ENCODE measurements around the gene NFATC3. TPM values are rescaled to one million over a fixed set of nuclear protein-coding genes. Genes with fewer than 3 reads are reported as not detected.
A peak's percentile ranks its signal among the peaks of the same experiment; 100 is the strongest.
"Not testable (repeated sequence)": the region's sequence is repeated elsewhere in the genome, so short reads cannot be mapped to it uniquely, and the experiment has no call there.

The NFATC3 gene
- polyA plus RNA-seq, 3 donors: 14.3 to 21.8 (median 15.8) TPM

GRCh38 chr16:68105611-68106010, 20.4 kb downstream of the NFATC3 start:
- H3K4me2 ChIP-seq (replicated peaks; ENCODE audit: extremely low read depth, low read length, poor library complexity, severe bottlenecking): no peak overlapping the region
- peaks cover 100% of the 10 kb centered on the region for H3K79me2 ChIP-seq (ENCODE audit: insufficient read depth, low read length)
- H3K4me1 ChIP-seq (ENCODE audit: control insufficient read depth in 1 of 2, insufficient read depth in 2 of 2, low read length in 2 of 2): no peaks in the 10 kb centered on the region
- intact Hi-C loops (cut with micrococcal nuclease): no loop called here
- no peak overlapping the region for H3K27ac ChIP-seq (ENCODE audit: low read depth in 1 of 2, low read length in 2 of 2)
- H2AFZ ChIP-seq (ENCODE audit: insufficient read depth, low read depth, low read length, poor library complexity, severe bottlenecking): no peak overlapping the region
- peaks cover 7 to 26% of the 10 kb centered on the region in 2 donors for H3K36me3 Mint-ChIP-seq
- H3K9ac ChIP-seq (ENCODE audit: insufficient read depth, low read length, poor library complexity, severe bottlenecking): no peak overlapping the region
- WGBS (ENCODE audit: insufficient coverage): no CpG with 5 or more reads among the region's 3 CpGs
- DNase-seq: no peak
- H4K20me1 ChIP-seq (ENCODE audit: insufficient read depth, low read length): peaks cover 92% of the 10 kb centered on the region
- no peaks in the 10 kb centered on the region for H3K27me3 ChIP-seq (ENCODE audit: control insufficient read depth in 2 of 2, insufficient read depth in 2 of 2, low read length in 2 of 2)
- no peaks in the 10 kb centered on the region for H3K27me3 Mint-ChIP-seq (ENCODE audit: low read depth in 3 of 3)
- TF ChIP-seq CTCF (IDR thresholded peaks at IDR 0.05): no peak
- peaks cover 21% of the 10 kb centered on the region for H3K4me1 Mint-ChIP-seq
- peaks cover 11 to 17% of the 10 kb centered on the region in 2 donors for H3K9me3 ChIP-seq (replicated peaks in 1 of 2; ENCODE audit: control insufficient read depth in 1 of 2, insufficient read depth in 1 of 2, low read length in 2 of 2)
- no peak overlapping the region for H3K4me3 Mint-ChIP-seq
- no peak overlapping the region for H3K27ac Mint-ChIP-seq
- H3K4me3 ChIP-seq (replicated peaks in 1 of 3; ENCODE audit: low read depth in 2 of 3, low read length in 3 of 3): no peak overlapping the region
- peaks cover 24 to 41% (median 32%) of the 10 kb centered on the region in 7 donors for H3K9me3 Mint-ChIP-seq
- H3K36me3 ChIP-seq (replicated peaks in 1 of 2; ENCODE audit: control insufficient read depth in 1 of 2, insufficient read depth in 2 of 2, low read length in 2 of 2): no peaks in the 10 kb centered on the region

GRCh38 chr16:68107230-68107928, 22.2 kb downstream of the NFATC3 start:
- H3K27me3 Mint-ChIP-seq (ENCODE audit: low read depth in 3 of 3); H3K4me2 ChIP-seq (replicated peaks; ENCODE audit: extremely low read depth, low read length, poor library complexity, severe bottlenecking); H3K27me3 ChIP-seq (ENCODE audit: control insufficient read depth in 2 of 2, insufficient read depth in 2 of 2, low read length in 2 of 2); H3K27ac ChIP-seq (ENCODE audit: low read depth in 1 of 2, low read length in 2 of 2); H3K9ac ChIP-seq (ENCODE audit: insufficient read depth, low read length, poor library complexity, severe bottlenecking); H3K4me3 ChIP-seq (replicated peaks in 1 of 3; ENCODE audit: low read depth in 2 of 3, low read length in 3 of 3); intact Hi-C loops (cut with micrococcal nuclease); H3K4me1 ChIP-seq (ENCODE audit: control insufficient read depth in 1 of 2, insufficient read depth in 2 of 2, low read length in 2 of 2); H3K4me3 Mint-ChIP-seq; H2AFZ ChIP-seq (ENCODE audit: insufficient read depth, low read depth, low read length, poor library complexity, severe bottlenecking); H3K36me3 ChIP-seq (replicated peaks in 1 of 2; ENCODE audit: control insufficient read depth in 1 of 2, insufficient read depth in 2 of 2, low read length in 2 of 2); DNase-seq: not testable (repeated sequence)
- Mint-ChIP-seq H3K36me3 (peaks cover 10 to 20% of the 10 kb centered on the region in 2 donors), H3K27ac (peak overlapping the region in 1 of 7 donors; percentile 74), H3K4me1 (peaks cover 22% of the 10 kb centered on the region), H3K9me3 (peaks cover 30 to 51% (median 39%) of the 10 kb centered on the region in 7 donors)
- peaks cover 100% of the 10 kb centered on the region for H3K79me2 ChIP-seq (ENCODE audit: insufficient read depth, low read length)
- whole genome bisulfite sequencing (ENCODE audit: insufficient coverage): 100% methylated on average over 1 of the region's 9 CpGs
- peaks cover 92% of the 10 kb centered on the region for H4K20me1 ChIP-seq (ENCODE audit: insufficient read depth, low read length)
- peaks cover 11 to 17% of the 10 kb centered on the region in 2 donors for H3K9me3 ChIP-seq (replicated peaks in 1 of 2; ENCODE audit: control insufficient read depth in 1 of 2, insufficient read depth in 1 of 2, low read length in 2 of 2)

GRCh38 chr16:68109156-68109555, 24.0 kb downstream of the NFATC3 start:
- peaks cover 31 to 51% (median 39%) of the 10 kb centered on the region in 7 donors for H3K9me3 Mint-ChIP-seq
- H3K4me2 ChIP-seq (replicated peaks; ENCODE audit: extremely low read depth, low read length, poor library complexity, severe bottlenecking); H3K27ac Mint-ChIP-seq; H3K4me3 Mint-ChIP-seq; H2AFZ ChIP-seq (ENCODE audit: insufficient read depth, low read depth, low read length, poor library complexity, severe bottlenecking); H3K9ac ChIP-seq (ENCODE audit: insufficient read depth, low read length, poor library complexity, severe bottlenecking); H3K27ac ChIP-seq (ENCODE audit: low read depth in 1 of 2, low read length in 2 of 2); intact Hi-C loops (cut with micrococcal nuclease); H3K27me3 Mint-ChIP-seq (ENCODE audit: low read depth in 3 of 3); H3K4me3 ChIP-seq (replicated peaks in 1 of 3; ENCODE audit: low read depth in 2 of 3, low read length in 3 of 3); DNase-seq; H3K36me3 ChIP-seq (replicated peaks in 1 of 2; ENCODE audit: control insufficient read depth in 1 of 2, insufficient read depth in 2 of 2, low read length in 2 of 2); H3K27me3 ChIP-seq (ENCODE audit: control insufficient read depth in 2 of 2, insufficient read depth in 2 of 2, low read length in 2 of 2): not testable (repeated sequence)
- H3K9me3 ChIP-seq (replicated peaks in 1 of 2; ENCODE audit: control insufficient read depth in 1 of 2, insufficient read depth in 1 of 2, low read length in 2 of 2): peaks cover 11 to 17% of the 10 kb centered on the region in 2 donors
- H3K4me1 Mint-ChIP-seq: peaks cover 33% of the 10 kb centered on the region
- peaks cover 100% of the 10 kb centered on the region for H3K79me2 ChIP-seq (ENCODE audit: insufficient read depth, low read length)
- 100% methylated on average over 4 of the region's 5 CpGs for WGBS (ENCODE audit: insufficient coverage)
- H3K4me1 ChIP-seq (ENCODE audit: control insufficient read depth in 1 of 2, insufficient read depth in 2 of 2, low read length in 2 of 2): peaks cover 12 to 15% of the 10 kb centered on the region in 2 donors
- peaks cover 10 to 19% of the 10 kb centered on the region in 2 donors for H3K36me3 Mint-ChIP-seq
- H4K20me1 ChIP-seq (ENCODE audit: insufficient read depth, low read length): peaks cover 93% of the 10 kb centered on the region

- intact Hi-C loops (cut with micrococcal nuclease); H3K4me3 ChIP-seq (replicated peaks in 1 of 3; ENCODE audit: low read depth in 2 of 3, low read length in 3 of 3); H3K27me3 Mint-ChIP-seq (ENCODE audit: low read depth in 3 of 3); H3K27ac ChIP-seq (ENCODE audit: low read depth in 1 of 2, low read length in 2 of 2); H3K27me3 ChIP-seq (ENCODE audit: control insufficient read depth in 2 of 2, insufficient read depth in 2 of 2, low read length in 2 of 2); H3K4me2 ChIP-seq (replicated peaks; ENCODE audit: extremely low read depth, low read length, poor library complexity, severe bottlenecking); H3K36me3 ChIP-seq (replicated peaks in 1 of 2; ENCODE audit: control insufficient read depth in 1 of 2, insufficient read depth in 2 of 2, low read length in 2 of 2); H2AFZ ChIP-seq (ENCODE audit: insufficient read depth, low read depth, low read length, poor library complexity, severe bottlenecking); H3K9ac ChIP-seq (ENCODE audit: insufficient read depth, low read length, poor library complexity, severe bottlenecking); H3K4me3 Mint-ChIP-seq; DNase-seq: not testable (repeated sequence)
- H3K9me3 Mint-ChIP-seq: peaks cover 23 to 37% (median 30%) of the 10 kb centered on the region in 7 donors
- peaks cover 5 to 12% of the 10 kb centered on the region in 2 donors for H3K9me3 ChIP-seq (replicated peaks in 1 of 2; ENCODE audit: control insufficient read depth in 1 of 2, insufficient read depth in 1 of 2, low read length in 2 of 2)
- peaks cover 95% of the 10 kb centered on the region for H4K20me1 ChIP-seq (ENCODE audit: insufficient read depth, low read length)
- peaks cover 10 to 11% of the 10 kb centered on the region in 2 donors for H3K36me3 Mint-ChIP-seq
- H3K4me1 Mint-ChIP-seq: peaks cover 38% of the 10 kb centered on the region
- peaks cover 12 to 15% of the 10 kb centered on the region in 2 donors for H3K4me1 ChIP-seq (ENCODE audit: control insufficient read depth in 1 of 2, insufficient read depth in 2 of 2, low read length in 2 of 2)
- H3K79me2 ChIP-seq (ENCODE audit: insufficient read depth, low read length): peaks cover 100% of the 10 kb centered on the region
- WGBS (ENCODE audit: insufficient coverage): 100% methylated on average over 1 of the region's 2 CpGs
- H3K27ac Mint-ChIP-seq: peak overlapping the region in 1 of 7 donors; percentile 21
Measured at GRCh38 chr16:68110611-68111010, 25.4 kb downstream of the NFATC3 start.

Measured in CD14-positive monocyte (primary cell).